Kidney epithelial cell (primary cell): ENCODE data around the gene RAB5B. TPM values are rescaled to one million over a fixed set of nuclear protein-coding genes. Genes with fewer than 3 reads are reported as not detected.
A peak's percentile ranks its signal among the peaks of the same experiment; 100 is the strongest.
"Not testable (repeated sequence)": the region's sequence is repeated elsewhere in the genome, so short reads cannot be mapped to it uniquely, and the experiment has no call there.

ENCODE experiments used
- DNase-seq: peaks from one replicate; pipeline ENCODE4 v3.0.0-alpha.2; 2010; ENCODE audit warnings: low read depth
- H3K27me3 ChIP-seq: 2 replicates; pipeline ENCODE4 v1.6.0; 2011; ENCODE audit warnings: low read length; ENCODE audit not compliant: control insufficient read depth, insufficient read depth
- H3K36me3 ChIP-seq: 2 replicates; pipeline ENCODE4 v1.5.1; 2011; ENCODE audit warnings: low read length; ENCODE audit not compliant: control insufficient read depth, insufficient read depth
- H3K4me3 ChIP-seq: 2 replicates; pipeline ENCODE4 v1.5.1; 2011; ENCODE audit warnings: low read depth, mild to moderate bottlenecking, control low read depth, low read length
- total RNA-seq: library from RNA; depleted of rRNA; stranded (reverse); fragments of >200 nt; gene quantifications from 2 replicates; pipeline ENCODE4 v1.2.3, GENCODE V29; 2015
- TF ChIP-seq, protein P1 (sequence below): IDR thresholded peaks from 2 replicates; pipeline ENCODE4 v1.5.1; 2011; ENCODE audit warnings: mild to moderate bottlenecking, moderate library complexity, low read length, control low read depth, inconsistent platforms; ENCODE audit not compliant: insufficient read depth, poor library complexity, severe bottlenecking

The RAB5B gene
- total RNA-seq, 1 donor from 2014 or later, result 81.0 TPM

DNA sequence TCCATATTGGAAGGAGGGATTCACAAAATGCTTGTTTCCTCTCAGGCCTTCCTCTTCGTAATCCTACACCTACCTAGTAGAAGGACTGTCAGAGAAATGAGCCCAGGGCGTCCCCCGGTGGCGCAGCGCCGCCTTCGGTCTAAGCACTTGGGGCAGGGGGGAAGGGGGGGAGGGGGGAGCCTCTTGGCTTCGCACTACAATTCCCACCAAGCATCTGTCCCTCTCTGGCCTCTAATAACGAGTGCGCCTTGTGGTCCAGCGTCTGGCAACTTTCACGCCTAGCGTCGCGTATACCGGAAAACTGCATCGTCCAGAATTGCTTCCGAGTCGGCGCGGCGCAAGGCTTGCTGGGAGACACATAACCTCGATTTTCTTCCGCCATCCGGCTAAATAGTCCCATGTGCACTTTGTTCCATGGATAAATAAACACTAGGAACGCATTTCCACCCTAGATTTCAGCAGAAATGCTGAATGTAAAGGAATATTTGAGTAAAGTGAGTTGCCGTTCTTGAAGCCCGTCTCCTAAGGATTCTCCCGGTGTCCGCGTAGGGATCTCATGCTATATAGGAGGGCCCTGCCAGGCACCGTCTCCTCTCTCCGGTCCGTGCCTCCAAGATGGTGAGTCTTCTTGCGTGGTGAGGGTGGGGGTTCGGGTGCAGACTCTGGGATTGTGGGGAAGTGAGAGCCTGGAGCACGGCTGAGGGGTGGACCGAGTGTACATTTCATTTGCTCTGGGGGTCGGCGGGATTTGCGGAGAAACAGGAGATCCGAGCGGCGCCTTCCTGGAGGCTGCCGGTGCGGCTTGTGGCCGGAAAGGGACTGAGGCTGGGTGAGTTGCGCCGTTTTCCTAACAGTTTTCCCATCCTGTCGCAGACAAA lies 67.9 kb downstream of the RAB5B start, which contains the start of gene RPS26:
TSS of gene RPS26 (plus strand) at position 367 of the 878 bp plus-strand sequence. CDS start at position 616, 249 bp downstream.
- DNase-seq, result peak; percentile 98
- H3K36me3 ChIP-seq, result peaks cover 2% of the 10 kb centered on the region
- H3K27me3 ChIP-seq, result no peaks in the 10 kb centered on the region
- H3K4me3 ChIP-seq, result peak within 1 kb of the TSS; percentile 90
- TF ChIP-seq, protein P1, sequence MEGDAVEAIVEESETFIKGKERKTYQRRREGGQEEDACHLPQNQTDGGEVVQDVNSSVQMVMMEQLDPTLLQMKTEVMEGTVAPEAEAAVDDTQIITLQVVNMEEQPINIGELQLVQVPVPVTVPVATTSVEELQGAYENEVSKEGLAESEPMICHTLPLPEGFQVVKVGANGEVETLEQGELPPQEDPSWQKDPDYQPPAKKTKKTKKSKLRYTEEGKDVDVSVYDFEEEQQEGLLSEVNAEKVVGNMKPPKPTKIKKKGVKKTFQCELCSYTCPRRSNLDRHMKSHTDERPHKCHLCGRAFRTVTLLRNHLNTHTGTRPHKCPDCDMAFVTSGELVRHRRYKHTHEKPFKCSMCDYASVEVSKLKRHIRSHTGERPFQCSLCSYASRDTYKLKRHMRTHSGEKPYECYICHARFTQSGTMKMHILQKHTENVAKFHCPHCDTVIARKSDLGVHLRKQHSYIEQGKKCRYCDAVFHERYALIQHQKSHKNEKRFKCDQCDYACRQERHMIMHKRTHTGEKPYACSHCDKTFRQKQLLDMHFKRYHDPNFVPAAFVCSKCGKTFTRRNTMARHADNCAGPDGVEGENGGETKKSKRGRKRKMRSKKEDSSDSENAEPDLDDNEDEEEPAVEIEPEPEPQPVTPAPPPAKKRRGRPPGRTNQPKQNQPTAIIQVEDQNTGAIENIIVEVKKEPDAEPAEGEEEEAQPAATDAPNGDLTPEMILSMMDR, result peak; percentile 59

DNA sequence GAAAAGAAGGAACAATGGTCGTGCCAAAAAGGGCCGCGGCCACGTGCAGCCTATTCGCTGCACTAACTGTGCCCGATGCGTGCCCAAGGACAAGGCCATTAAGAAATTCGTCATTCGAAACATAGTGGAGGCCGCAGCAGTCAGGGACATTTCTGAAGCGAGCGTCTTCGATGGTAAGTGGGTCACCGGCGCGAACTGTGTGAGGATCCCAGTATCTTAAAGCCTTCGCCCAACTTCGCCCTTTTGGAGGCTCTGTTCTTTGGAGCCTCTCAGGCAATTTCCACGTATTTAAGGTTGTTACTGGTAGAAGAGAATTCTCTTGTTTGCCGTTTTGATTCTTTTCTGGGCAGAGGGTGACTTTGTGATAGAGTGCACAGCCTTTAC lies 68.5 kb downstream of the RAB5B start:
- peak overlapping the region; percentile 90 for H3K4me3 ChIP-seq
- not testable (repeated sequence) for DNase-seq, H3K27me3 ChIP-seq, H3K36me3 ChIP-seq

DNA sequence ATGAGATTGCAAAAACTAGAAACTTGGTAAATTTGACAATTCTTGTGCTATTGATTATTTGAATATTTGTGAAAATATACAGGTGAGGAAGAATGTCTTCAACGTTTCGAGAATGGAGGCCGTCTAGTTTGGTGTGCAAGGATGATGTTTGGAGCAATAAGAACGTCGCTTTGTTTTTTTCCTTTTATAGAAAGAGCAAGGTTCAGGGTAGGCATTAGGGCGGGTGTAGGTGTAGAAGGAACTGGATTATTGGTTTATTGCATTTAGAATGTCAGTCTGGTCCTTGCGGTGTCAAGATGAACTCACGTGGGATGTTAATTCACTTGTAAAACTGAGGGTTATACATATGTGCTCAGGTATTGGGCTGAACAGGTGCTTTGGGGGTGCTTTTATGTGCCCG lies 69.0 kb downstream of the RAB5B start:
- no peak for DNase-seq

More for the DNA sequence above, 69.0 kb downstream of the RAB5B start:
- peak overlapping the region; percentile 90 for H3K4me3 ChIP-seq
- peaks cover 2% of the 10 kb centered on the region for H3K36me3 ChIP-seq
- no peaks in the 10 kb centered on the region for H3K27me3 ChIP-seq
- TF ChIP-seq, protein P1, result no peak

Other genes starting within 250 kb of the RAB5B start
- 1,013 and 1,149 TPM in 2 replicates for gene CD63, start 245.1 kb upstream of the RAB5B start, total RNA-seq
- gene GDF11, start 231.0 kb upstream of the RAB5B start, total RNA-seq, result 5.4 and 10.7 TPM in 2 replicates
- 123 and 141 TPM in 2 replicates for gene SARNP, start 156.4 kb upstream of the RAB5B start, total RNA-seq
- gene ORMDL2, start 156.0 kb upstream of the RAB5B start, total RNA-seq, result 37.0 and 42.6 TPM in 2 replicates
- 35.3 and 36.9 TPM in 2 replicates for gene DNAJC14, start 144.5 kb upstream of the RAB5B start, total RNA-seq
- 0.07 and 0.08 TPM in 2 replicates for gene MMP19, start 131.1 kb upstream of the RAB5B start, total RNA-seq
- gene PYM1, start 46.2 kb upstream of the RAB5B start, total RNA-seq, result 43.5 and 47.6 TPM in 2 replicates
- 59.4 and 60.9 TPM in 2 replicates for gene DGKA, start 42.9 kb upstream of the RAB5B start, total RNA-seq
- 0.96 and 1.1 TPM in 2 replicates for gene PMEL, start 8.0 kb upstream of the RAB5B start, total RNA-seq
- gene CDK2, start 7.2 kb upstream of the RAB5B start, total RNA-seq, result 21.4 and 23.2 TPM in 2 replicates
- gene SUOX, start 23.2 kb downstream of the RAB5B start, total RNA-seq, result 12.0 and 18.0 TPM in 2 replicates
- 5.7 and 5.8 TPM in 2 replicates for gene IKZF4, start 47.0 kb downstream of the RAB5B start, total RNA-seq
- 1,382 and 1,633 TPM in 2 replicates for gene RPS26, start 67.8 kb downstream of the RAB5B start, total RNA-seq
- gene ERBB3, start 106.1 kb downstream of the RAB5B start, total RNA-seq, result 12.3 and 17.3 TPM in 2 replicates
- 149 and 179 TPM in 2 replicates for gene PA2G4, start 130.5 kb downstream of the RAB5B start, total RNA-seq
- 2,735 and 3,237 TPM in 2 replicates for gene RPL41, start 142.6 kb downstream of the RAB5B start, total RNA-seq
- 3.0 and 4.7 TPM in 2 replicates for gene ZC3H10, start 144.2 kb downstream of the RAB5B start, total RNA-seq
- 213 and 309 TPM in 2 replicates for gene ESYT1, start 154.2 kb downstream of the RAB5B start, total RNA-seq
- 95.2 and 107 TPM in 2 replicates for gene MYL6B, start 178.5 kb downstream of the RAB5B start, total RNA-seq
- gene MYL6, start 184.3 kb downstream of the RAB5B start, total RNA-seq, result 1,283 and 1,365 TPM in 2 replicates
- gene SMARCC2, start 215.4 kb downstream of the RAB5B start, total RNA-seq, result 33.7 and 40.5 TPM in 2 replicates
- gene RNF41, start 247.8 kb downstream of the RAB5B start, total RNA-seq, result 77.4 and 94.0 TPM in 2 replicates